ENCODE data around the gene GJB1.

GJB1 gene

DNA sequence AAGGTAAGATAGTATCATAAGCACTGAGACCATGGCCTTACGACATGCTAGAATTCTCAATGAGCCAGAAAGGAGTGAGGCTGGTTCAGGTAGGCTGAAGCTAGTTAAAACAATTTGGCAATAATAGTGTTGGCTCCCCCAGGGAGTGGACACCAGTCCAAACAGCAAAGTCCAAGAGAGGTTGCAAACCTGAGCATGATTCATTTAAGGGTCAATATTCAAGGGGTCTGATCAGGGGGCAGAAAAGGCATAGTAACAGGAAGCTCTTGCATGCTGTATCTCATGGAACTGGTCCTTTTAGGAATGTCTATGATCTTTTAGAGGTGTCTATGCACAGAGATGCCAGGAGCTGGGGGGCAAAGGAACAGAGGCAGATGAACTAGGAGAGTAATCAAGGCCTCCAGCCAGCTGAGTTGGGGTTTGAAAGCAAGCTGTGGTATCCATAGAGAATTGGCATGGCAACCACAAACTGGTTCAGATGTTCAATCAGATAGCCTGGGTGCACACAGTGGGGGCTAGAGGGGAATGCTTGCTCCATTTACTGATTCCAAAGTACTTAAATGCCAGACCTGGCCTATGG, 5.1 kb downstream of the GJB1 start:
- Histone ChIP-seq H3K4me1 (ENCODE audit: control insufficient read depth, insufficient read depth, low read length) (no peaks in the 10 kb centered on the region), H3K36me3 (ENCODE audit: control insufficient read depth in 2 of 2, insufficient read depth in 1 of 2, low read length in 2 of 2) (no peaks in the 10 kb centered on the region), H3K27ac (ENCODE audit: extremely low read depth, low read depth, low read length) (no peak overlapping the region), H3K4me3 (ENCODE audit: low read depth, low read length) (no peak overlapping the region), H3K9me3 (ENCODE audit: control insufficient read depth, insufficient read depth, low read depth, low read length) (no peaks in the 10 kb centered on the region)
- POLR2A ChIA-PET, result interaction anchor here (1.3 kb wide), 1 partner anchor 46 kb away, joined by 4 read pairs; no protein-coding TSS in a partner anchor
- CTCF ChIA-PET, result interaction anchor here (0.7 to 1.1 kb wide), 3 partner anchors 11 to 424 kb away, joined by 4 read pairs; no protein-coding TSS in a partner anchor
- TF ChIP-seq ZNF140 (tag by site-specific recombination; IDR thresholded peaks at IDR 0.05), result no peak

DNA sequence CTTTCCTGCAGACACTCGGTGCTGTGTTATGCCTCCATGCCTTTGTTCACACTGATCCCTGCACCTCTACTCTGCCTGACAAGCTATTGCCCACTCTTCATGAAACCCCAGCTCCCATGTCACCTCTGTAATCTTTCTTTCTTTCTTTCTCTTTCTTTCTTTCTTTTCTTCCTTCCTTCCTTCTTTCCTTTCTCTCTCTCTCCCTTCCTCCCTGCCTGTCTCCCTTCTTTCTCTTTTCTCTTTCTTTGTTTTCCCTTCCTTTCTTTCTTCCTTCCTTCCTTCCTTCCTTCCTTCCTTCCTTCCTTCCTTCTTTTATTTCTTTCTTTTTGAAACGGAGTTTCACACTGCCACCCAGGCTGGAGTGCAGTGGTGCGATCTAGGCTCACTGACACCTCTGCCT, 12.5 kb downstream of the GJB1 start:
- no peaks in the 10 kb centered on the region for H3K4me1 ChIP-seq (ENCODE audit: control insufficient read depth, insufficient read depth, low read length)
- POLR2A ChIA-PET, result no interaction called here
- no peaks in the 10 kb centered on the region for H3K9me3 ChIP-seq (ENCODE audit: control insufficient read depth, insufficient read depth, low read depth, low read length)
- peak; percentile 95 for TF ChIP-seq ZNF366 (tag by site-specific recombination; conservative IDR thresholded peaks at IDR 0.05)
- no peak for TF ChIP-seq ZNF580 (tag by site-specific recombination; IDR thresholded peaks at IDR 0.05)
- peaks cover 0 to 11% of the 10 kb centered on the region in 2 experiments; a peak in 1 of 3 replicates for H3K36me3 ChIP-seq (ENCODE audit: control insufficient read depth in 2 of 2, insufficient read depth in 1 of 2, low read length in 2 of 2)
- CTCF ChIA-PET, result interaction anchor here (0.6 kb wide), 1 partner anchor 11 kb away, joined by 3 read pairs; no protein-coding TSS in a partner anchor
- H3K27ac ChIP-seq (ENCODE audit: extremely low read depth, low read depth, low read length), result no peak overlapping the region
- H3K4me3 ChIP-seq (ENCODE audit: low read depth, low read length), result no peak overlapping the region

DNA sequence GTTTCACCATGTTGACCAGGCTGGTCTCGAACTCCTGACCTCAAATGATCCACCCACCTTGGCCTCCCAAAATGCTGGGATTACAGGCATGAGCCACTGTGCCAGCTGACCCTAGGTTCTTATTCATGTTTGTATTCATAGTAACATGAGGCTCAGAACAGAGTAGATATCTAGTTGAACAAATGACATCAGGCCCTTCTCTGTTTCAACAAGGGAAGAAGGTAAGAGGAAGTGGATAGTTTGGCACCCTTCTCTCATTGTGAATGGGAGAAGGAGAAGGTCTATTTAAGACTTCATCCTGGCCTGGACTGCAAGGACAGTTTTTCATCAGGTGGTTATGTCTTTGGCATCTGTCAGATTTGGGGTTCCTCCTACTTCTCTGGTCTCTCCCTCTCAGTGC, 13.8 kb downstream of the GJB1 start:
- ChIA-PET POLR2A (interaction anchor here (1.0 kb wide), 1 partner anchor 55 kb away, joined by 3 read pairs; no protein-coding TSS in a partner anchor), CTCF (no interaction called here)
- Histone ChIP-seq H3K27ac (ENCODE audit: extremely low read depth, low read depth, low read length) (no peak overlapping the region), H3K36me3 (ENCODE audit: control insufficient read depth in 2 of 2, insufficient read depth in 1 of 2, low read length in 2 of 2) (peaks cover 0 to 25% of the 10 kb centered on the region in 2 experiments; a peak in 1 of 3 replicates), H3K9me3 (ENCODE audit: control insufficient read depth, insufficient read depth, low read depth, low read length) (no peaks in the 10 kb centered on the region), H3K4me1 (ENCODE audit: control insufficient read depth, insufficient read depth, low read length) (no peaks in the 10 kb centered on the region), H3K4me3 (ENCODE audit: low read depth, low read length) (no peak overlapping the region)
- no peak for TF ChIP-seq ZNF747 (tag by site-specific recombination; IDR thresholded peaks at IDR 0.05)

DNA sequence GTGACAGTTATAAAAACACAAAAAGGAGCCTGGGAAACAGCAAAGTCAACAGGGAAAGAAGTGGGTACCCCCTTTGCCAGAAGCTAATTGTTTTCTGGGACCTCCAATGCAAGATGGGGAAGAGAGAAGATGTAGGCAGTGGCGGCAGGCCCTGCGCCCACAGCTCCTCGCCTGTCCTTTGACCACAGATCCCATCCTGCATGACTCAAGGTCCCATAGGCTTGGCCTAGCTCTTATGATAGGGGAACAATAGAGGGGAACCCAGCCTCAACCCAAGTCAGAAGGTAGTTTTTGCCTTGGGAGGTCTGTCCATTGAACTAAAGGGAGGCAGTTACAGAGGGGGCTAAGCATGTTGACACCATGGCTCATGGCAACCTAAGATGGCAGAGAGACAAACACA, 16.8 kb downstream of the GJB1 start:
- Histone ChIP-seq H3K9me3 (ENCODE audit: control insufficient read depth, insufficient read depth, low read depth, low read length) (no peaks in the 10 kb centered on the region), H3K4me3 (ENCODE audit: low read depth, low read length) (no peak overlapping the region), H3K27ac (ENCODE audit: extremely low read depth, low read depth, low read length) (no peak overlapping the region), H3K36me3 (ENCODE audit: control insufficient read depth in 2 of 2, insufficient read depth in 1 of 2, low read length in 2 of 2) (peaks cover 7 to 54% of the 10 kb centered on the region in 2 experiments), H3K4me1 (ENCODE audit: control insufficient read depth, insufficient read depth, low read length) (no peaks in the 10 kb centered on the region)
- ChIA-PET CTCF (interaction anchor here (0.6 to 1.0 kb wide), 2 partner anchors 12 to 241 kb away, joined by 4 to 6 read pairs; no protein-coding TSS in a partner anchor), POLR2A (interaction anchor here (0.9 kb wide), 1 partner anchor 8 kb away, joined by 3 read pairs; no protein-coding TSS in a partner anchor)
- TF ChIP-seq ZNF19 (tag by site-specific recombination; IDR thresholded peaks at IDR 0.05; ENCODE audit: low read depth) (no peak), TCF7L2 (IDR thresholded peaks at IDR 0.05; ENCODE audit: borderline replicate concordance, low read depth, low read length) (no peak), ZNF37A (tag by site-specific recombination; IDR thresholded peaks at IDR 0.05) (no peak), ZNF707 (tag by site-specific recombination; IDR thresholded peaks at IDR 0.05) (no peak), ZBTB26 (tag by site-specific recombination; optimal IDR thresholded peaks at IDR 0.05) (no peak), ZNF677 (tag by site-specific recombination; IDR thresholded peaks at IDR 0.05) (no peak), BCL11A (tag by site-specific recombination; IDR thresholded peaks at IDR 0.05; ENCODE audit: low read depth) (no peak), ZNF513 (tag by site-specific recombination; IDR thresholded peaks at IDR 0.05) (no peak), ZNF558 (tag by site-specific recombination; IDR thresholded peaks at IDR 0.05) (no peak), ZNF704 (tag by site-specific recombination; IDR thresholded peaks at IDR 0.05) (no peak), ZNF26 (tag by site-specific recombination; IDR thresholded peaks at IDR 0.05) (no peak)
- TF ChIP-seq, protein P1, sequence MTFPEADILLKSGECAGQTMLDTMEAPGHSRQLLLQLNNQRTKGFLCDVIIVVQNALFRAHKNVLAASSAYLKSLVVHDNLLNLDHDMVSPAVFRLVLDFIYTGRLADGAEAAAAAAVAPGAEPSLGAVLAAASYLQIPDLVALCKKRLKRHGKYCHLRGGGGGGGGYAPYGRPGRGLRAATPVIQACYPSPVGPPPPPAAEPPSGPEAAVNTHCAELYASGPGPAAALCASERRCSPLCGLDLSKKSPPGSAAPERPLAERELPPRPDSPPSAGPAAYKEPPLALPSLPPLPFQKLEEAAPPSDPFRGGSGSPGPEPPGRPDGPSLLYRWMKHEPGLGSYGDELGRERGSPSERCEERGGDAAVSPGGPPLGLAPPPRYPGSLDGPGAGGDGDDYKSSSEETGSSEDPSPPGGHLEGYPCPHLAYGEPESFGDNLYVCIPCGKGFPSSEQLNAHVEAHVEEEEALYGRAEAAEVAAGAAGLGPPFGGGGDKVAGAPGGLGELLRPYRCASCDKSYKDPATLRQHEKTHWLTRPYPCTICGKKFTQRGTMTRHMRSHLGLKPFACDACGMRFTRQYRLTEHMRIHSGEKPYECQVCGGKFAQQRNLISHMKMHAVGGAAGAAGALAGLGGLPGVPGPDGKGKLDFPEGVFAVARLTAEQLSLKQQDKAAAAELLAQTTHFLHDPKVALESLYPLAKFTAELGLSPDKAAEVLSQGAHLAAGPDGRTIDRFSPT (tag by site-specific recombination; IDR thresholded peaks at IDR 0.05), result no peak
- TF ChIP-seq, protein P2, sequence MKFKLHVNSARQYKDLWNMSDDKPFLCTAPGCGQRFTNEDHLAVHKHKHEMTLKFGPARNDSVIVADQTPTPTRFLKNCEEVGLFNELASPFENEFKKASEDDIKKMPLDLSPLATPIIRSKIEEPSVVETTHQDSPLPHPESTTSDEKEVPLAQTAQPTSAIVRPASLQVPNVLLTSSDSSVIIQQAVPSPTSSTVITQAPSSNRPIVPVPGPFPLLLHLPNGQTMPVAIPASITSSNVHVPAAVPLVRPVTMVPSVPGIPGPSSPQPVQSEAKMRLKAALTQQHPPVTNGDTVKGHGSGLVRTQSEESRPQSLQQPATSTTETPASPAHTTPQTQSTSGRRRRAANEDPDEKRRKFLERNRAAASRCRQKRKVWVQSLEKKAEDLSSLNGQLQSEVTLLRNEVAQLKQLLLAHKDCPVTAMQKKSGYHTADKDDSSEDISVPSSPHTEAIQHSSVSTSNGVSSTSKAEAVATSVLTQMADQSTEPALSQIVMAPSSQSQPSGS (tag by site-specific recombination; IDR thresholded peaks at IDR 0.05; ENCODE audit: low read depth), result no peak

Data from HEK293 (cell line).